GM18858 (cell line): Measurements from ENCODE around the gene HYAL3.
A peak's percentile ranks its signal among the peaks of the same experiment; 100 is the strongest.

Experiments used
- ATAC-seq: cut with Tn5 transposase; IDR thresholded peaks from one replicate; pipeline ENCODE4 v1.9.1; 2021; ENCODE audit not compliant: unreplicated experiment

HYAL3 gene, protein sequence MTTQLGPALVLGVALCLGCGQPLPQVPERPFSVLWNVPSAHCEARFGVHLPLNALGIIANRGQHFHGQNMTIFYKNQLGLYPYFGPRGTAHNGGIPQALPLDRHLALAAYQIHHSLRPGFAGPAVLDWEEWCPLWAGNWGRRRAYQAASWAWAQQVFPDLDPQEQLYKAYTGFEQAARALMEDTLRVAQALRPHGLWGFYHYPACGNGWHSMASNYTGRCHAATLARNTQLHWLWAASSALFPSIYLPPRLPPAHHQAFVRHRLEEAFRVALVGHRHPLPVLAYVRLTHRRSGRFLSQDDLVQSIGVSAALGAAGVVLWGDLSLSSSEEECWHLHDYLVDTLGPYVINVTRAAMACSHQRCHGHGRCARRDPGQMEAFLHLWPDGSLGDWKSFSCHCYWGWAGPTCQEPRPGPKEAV

DNA sequence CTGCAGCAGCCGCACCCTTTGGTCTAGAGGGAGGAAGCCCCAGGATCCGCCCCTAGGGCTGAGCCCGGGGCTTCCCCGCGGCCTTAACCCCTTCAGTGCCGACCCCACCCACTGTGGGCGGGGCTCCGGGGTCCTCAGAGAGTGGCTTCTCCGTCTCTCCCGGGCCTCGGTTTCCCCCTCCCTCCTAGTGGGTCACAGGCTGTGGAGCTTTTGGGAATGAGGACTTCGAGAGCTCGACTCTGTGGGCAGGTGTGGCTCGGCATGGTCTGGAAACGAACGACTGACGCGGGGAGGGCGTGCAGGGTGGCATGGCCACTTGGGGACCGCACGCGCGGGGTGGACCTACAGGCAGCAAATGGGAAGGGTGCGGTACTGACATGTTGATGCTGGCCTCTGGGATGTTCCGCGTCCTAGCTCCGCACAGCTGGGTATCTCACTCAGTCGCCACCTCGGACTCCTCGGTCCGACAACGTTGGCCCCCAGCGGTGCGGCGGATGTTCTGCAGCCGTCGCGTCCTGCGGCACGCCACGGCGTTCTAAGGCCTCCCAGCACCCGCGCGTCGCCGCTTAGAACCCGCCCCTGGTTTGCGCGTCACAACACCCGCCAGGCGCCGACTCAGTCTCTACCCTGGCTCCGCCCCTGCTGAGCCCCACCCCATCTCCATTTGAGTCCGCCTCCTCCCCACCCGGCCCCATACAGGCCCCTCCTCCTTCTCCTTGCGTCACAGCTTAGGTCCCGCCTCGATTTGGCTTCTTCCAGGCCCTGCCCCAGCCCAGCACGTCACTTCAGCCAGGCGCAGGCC is at the start of gene HYAL3, which contains the start of gene NAA80:
Gene HYAL3, minus strand, starts transcription at position 570 of the 802 bp plus-strand sequence. CDS start 3,803 bp downstream, outside the sequence.
Gene NAA80, minus strand, starts transcription at position 570 of the 802 bp plus-strand sequence. CDS start 1,942 bp downstream, outside the sequence.
- peak; percentile 73 for ATAC-seq

DNA sequence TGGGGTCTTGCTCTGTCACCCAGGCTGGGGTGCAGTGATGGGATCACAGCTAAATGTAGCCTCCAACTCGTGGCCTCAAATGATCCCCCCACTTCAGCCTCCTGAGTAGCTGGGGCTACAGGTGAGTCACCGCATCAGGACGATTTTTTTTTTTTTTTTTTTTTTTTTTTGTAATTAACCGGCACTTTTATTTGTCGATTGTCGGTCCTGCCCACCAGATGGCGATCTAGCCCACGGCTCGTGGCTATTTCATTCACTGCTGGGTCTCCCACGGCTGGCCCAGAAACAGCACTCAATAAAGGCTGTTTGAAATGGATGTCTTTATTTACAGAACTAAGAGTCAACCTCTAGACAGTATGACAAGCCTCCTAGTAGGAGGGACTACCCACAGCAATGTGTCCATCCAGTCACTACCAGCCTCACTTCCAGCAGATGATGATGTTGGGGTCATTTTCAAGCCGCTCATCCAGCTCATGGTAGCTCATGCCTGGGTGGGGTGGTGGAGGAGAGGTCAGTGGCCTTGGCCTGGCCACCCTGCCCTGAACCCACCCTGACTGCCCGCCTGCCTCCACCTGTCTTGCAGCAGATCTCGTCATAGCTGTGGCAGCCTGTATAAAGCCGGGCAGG is 48.1 kb upstream of the HYAL3 start:
- ATAC-seq, result no peak

DNA sequence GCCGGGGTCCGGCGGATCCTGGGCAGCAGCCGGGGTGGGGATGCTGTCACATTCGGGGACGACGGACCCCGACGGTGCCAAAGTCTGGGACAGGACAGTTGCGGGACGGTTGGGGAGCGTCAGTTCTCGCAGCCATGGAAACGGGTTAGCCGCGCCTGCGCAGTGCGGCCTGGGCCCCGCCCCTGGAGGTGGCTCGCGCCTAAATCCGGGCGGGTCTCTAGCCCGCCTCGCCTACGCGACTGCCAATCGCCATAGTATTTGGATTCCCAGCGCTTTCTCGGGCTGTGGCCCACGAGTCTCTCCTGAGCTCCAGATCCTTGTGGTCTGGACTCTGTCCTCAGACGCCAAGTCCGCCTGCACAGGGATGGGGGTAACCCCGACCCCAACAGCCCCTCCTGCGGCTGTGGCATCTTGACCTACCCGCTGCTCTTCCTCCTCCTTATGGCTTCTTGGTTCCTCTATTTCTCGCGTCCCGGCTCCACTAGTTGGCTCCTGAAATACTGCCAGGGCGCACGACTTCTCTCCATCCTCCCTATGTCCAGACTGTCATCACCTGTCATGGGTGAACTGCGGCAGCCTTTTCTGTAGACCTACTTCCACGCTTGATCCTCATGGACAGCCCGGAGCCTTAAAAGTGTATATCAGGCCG is 46.5 kb upstream of the HYAL3 start, which contains the start of gene ZMYND10:
Gene ZMYND10, minus strand, starts transcription at position 147 of the 649 bp plus-strand sequence. CDS start 153 bp downstream, outside the sequence.
- no peak for ATAC-seq

DNA sequence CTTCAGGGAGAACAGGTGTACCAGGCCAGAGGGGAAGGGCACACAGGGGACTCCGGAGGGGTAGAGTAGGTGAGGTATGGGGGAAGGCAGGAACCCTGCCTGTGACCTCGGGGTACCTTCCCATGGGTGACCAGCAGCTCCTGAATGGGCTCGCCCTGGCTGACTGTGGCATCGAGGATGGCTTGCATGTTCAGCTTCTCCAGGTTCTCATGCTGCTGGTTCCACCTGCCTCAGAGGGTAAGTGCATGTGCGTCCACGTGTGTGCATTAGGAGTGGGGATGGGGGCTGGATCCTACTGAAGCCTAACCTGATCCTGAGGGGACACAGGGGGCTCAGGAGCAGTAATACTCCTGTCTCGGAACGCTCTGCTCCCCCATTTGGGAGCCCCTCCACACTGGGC is 45.8 kb upstream of the HYAL3 start:
- no peak for ATAC-seq

DNA sequence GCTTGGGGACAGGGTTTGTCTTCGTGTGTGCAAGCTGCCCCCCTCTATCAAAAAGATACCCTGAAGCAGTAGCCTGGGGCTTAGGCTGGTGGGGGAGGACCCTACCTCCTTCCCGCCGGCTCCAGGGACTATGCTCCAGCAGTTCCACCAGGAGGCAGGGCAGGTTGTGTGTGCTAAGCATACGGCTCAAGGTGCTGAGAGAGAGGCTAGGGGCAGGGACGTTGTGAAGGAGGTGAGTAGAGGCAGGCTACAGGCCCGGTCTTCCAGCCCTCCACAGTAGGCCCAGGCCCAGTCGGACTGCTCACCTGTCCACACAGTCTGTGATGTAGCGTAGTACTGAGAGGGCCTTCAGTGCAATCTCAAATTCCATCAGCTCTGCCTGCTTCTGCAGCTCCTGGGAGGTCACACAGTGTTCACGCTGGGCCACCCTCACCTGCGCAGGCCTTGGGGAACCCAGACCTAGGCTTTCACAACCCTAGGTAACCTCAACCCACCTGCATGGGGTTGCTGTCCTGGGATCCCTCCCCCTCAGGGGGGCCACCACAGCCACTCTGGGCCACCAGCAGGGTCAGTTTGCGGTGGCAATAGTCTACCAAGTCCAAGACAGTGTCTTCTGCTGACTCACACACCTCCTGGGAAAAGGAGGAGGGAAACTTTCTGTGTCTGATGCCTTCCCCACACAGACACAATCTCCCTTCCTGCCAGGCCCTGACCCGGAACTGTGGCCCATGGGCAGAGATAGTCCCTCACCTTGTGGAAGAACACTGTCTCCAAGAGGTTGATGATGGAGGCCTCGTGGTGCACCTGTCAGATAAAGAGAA is 43.8 kb upstream of the HYAL3 start:
- ATAC-seq, result no peak

DNA sequence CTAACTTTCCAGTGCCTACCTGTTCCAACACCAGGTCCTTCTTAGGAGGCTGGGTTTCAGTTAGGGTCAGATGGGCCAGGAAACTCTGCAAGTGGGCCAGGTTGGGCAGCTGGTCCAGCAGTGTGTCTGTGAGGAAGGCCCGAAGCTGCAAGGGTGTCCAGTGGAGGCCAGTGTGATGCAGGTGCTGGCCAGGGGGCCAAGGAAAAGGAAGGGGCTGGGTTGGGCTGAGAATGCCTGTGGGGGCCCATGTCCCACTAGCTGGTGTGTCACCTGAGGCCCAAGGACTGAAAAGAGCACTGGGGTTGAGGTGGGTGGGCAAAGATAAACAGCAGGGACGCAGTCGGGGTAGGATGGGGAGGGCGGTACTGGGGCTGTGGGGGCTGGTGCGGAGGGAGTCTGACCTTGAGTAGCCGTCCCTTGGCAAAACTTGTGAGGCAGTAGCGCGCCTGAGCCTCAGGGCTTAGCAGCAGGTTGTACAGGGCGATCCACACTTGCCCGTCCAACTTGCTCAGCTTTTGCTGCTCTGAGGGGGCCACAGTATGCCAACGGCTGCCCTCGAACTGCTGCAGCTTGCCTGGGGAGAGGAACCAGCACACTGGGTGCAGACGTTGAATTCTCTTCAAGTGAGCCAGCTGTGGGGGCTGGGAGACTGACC is 42.9 kb upstream of the HYAL3 start:
- ATAC-seq, result no peak

DNA sequence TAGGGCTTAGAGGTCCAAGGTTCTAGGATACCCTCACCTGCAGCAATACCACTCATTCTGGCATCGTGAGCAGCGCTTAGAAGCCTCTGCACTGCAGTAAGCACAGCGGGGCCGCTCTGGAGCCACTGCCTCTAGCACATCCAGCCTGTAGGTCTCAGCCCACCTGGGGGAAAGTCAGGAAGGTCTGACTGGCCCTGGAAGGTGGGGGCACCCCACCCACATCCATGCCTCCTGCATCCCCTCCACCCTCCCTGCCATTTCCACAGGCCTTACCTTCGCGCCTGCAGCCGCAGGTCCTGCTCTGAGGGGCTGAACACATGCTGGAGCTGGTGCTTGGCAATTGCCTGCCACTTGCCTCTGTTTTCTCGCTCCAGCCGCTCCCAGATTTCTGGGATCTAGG is 42.3 kb upstream of the HYAL3 start:
- ATAC-seq, result no peak

DNA sequence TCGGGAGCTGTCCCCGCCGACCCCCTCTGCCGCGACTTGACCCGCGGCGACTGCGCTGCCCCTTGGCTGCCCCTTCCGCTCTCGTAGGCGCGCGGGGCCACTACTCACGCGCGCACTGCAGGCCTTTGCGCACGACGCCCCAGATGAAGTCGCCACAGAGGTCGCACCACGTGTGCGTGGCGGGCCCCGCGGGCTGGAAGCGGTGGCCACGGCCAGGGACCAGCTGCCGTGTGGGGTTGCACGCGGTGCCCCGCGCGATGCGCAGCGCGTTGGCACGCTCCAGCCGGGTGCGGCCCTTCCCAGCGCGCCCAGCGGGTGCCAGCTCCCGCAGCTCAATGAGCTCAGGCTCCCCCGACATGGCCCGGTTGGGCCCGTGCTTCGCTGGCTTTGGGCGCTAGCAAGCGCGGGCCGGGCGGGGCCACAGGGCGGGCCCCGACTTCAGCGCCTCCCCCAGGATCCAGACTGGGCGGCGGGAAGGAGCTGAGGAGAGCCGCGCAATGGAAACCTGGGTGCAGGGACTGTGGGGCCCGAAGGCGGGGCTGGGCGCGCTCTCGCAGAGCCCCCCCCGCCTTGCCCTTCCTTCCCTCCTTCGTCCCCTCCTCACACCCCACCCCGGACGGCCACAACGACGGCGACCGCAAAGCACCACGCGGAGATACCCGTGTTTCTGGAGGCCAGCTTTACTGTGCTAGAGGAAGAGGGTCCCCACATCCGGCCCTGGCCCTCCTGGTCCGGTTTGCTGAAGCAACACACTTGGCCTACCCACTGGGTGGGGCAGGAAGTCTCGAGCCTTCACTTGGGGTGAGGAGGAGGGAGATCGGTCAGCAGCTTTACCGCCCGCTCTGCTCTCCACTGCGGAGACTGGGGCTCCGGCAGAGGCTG is 41.5 kb upstream of the HYAL3 start, which contains the start of gene RASSF1:
Gene RASSF1, minus strand, starts transcription at position 389 of the 882 bp plus-strand sequence. Its CDS starts 31 bp downstream, at position 358.
- ATAC-seq, result no peak

DNA sequence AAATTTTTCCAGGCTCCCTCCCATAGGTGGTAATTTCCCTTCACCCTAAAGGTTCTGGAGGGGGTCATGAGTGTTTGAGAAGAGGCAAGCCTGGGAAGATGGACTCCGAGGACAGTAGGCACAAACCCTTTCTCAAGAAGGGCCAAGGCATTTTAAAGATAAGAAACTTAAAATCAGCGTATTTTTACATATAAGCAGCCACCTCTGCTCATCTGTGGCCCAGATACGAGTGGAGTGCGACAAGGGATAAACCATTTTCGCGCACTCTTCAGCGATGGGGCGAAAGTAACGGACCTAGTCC is 40.9 kb upstream of the HYAL3 start:
- no peak for ATAC-seq

DNA sequence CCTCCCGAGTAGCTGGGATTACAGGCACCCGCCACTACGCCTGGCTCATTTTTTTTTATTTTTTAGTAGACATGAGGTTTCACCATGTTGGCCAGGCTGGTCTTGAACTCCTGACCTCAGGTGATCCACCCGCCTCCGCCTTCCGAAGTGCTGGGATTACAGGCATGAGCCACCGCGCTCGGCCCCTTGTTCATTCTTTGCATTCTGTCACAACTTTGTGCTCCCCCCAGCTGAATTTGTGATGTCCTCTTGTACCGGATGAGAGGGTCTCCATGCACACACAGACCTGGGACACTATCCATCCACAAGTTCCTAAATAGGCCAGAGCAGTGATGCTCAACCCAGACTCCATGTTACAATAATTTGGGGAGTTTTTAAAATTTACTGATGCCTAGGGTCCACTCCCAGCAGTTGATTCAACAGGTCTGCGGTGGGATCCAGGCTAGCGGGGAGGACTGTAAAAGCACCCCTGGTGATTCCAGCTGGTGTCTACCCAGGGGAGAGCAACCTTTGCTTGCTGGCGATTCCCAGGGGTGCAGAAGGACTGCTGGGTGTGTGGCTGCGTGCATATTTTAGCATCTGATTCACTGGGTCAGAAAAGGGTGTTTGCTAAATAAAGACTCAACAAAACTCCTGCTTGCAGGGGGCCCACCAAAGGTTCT is 40.4 kb upstream of the HYAL3 start:
- ATAC-seq, result no peak

DNA sequence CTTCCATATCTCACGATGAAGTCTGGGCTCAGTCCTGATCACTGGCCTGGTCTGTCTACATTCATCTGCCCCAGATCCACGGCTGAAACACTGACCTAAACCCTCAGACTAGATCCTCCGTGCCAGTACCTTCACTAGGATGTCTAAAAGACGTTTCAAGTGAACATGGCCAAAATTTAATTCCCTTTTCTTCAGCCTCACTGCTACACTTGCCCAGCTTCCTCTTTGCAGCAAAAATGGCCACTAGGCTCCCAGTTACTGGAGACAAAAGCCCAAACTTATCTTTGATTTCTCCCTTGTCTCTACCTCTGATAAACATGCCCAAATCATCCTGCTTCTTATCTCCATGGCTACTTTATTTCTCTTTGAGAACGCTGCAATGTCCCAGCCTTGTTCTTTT is 39.8 kb upstream of the HYAL3 start:
- ATAC-seq, result no peak

DNA sequence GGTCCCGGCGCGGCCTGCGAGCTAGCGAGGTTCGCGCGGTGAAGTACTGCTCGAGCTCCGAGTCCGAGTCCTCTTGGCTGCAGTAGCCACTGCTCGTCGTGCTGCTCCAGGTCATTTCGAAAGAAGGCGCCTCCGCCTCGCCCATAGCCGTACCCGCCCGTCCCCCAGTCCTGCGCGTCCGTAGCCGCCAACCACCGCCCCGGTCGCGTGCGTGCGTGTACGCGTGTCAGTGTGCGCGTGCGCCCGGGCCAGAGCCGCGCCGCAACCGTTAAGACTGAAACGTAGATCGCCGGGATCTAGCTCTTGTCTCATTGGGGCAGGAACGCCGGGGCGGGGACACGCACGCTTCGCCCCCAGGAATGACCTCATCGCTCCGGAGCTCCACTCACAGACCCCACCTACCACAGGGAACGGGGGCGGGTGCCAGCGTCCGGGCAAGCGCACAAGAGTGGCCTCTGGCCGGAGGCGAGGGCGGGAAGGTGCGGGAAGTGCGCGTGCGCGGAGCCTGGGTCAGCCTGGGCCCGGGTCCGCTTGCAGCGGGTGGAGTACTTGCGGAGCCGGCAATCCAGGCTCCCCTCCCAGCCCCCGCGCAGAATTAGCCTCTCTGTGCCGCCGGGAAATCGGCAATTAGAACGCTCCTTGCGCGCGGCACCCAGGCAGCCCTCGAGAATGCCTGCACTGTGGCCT is 38.1 kb upstream of the HYAL3 start:
- ATAC-seq, result peak; percentile 48

DNA sequence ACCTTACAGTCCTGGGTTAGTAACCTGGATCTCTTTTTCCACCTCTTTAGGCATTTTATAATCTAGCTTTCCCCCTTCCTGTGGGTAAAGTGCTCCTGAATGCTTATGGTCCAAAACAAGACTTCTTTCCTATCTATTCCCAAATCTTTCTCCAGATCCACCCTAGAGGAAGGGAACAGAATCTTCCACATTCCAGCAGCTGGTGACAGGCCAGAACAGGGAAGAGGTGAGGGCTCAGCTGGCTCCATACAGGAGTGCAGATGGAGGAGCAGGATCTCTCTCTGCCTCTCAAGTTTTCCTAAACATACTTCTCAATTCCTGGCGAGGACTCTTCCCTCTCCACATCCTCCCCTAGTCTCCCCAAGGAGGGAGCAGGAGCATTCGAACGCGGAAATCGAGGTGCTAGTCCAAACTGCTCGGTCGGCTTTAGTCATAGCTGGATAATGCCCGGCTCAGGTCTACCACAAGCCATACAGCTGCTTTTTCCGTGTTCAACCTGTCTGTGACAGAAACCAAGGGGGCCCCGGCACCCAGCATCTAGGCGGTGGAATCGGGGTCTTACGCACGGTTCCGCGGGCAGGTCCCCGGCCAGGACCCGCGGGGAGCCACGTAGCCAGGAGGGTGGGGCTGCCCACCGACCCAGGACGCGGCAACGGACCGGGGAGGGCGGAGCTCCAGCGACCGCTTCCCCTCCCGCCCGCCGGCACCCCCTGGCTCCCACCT is 37.4 kb upstream of the HYAL3 start:
- ATAC-seq, result peak; percentile 16

DNA sequence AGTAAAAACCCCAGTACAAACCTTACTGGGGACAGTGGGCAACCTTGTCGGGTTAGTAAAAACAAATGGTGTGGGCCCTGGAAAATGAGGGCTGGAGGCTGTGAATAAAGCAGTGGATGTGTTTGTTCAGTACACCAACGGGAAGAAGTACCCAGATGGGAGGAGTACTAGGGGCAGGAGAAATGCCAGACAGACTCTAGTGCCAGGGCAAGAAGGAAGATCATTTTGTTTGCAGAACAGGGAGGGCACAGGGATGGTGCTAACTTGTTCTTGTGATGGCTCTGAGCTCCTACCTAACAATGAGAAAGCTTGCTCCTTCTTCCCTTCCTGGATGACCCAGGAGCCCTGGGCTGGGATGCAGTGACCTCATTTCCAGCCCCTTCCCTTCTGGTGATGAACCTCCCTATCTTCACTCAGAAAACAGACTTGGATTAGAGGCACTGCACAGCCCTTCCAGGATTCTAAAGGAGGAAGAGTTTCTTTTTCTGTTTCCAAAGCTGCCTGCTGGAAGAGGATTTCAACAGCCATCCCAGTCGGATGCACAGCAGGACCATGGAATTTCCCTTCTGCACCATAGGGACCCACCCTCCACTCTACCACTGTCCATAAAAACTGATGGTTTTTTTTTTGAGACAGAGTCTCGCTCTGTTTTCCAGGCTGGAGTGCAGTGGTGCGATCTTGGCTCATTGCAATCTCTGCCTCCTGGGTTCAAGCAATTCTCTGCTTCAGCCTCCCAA is 35.3 kb upstream of the HYAL3 start:
- no peak for ATAC-seq

DNA sequence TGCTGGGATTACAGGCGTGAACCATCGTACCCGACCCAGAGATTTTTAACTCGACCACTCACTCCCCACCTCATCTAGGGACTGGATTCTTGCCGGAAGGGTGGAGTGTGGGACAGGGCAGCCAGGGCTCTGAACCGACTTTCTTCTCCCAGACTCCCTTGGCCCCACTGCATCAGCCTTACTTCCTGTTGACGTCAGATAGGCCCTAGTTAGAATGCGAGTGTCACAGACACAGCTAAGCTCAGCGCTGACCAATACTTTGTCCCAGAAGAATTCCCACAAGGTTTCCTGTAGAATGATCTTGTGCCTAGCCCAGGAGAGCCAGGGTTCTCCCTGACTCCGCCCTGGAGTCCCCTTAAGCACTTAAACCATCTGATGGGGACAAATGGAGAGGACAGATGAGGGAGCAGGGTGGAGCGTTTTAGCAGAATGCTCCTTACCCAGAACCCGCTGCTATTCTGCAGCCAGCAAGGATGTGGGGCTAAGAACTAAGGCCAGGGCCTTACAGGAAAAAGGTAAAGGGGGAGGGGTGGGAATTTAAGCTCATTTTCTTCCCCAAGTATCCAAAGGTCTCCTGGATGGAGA is 34.6 kb upstream of the HYAL3 start:
- ATAC-seq, result no peak
